HG02798 (cell line): ENCODE data around the gene DCDC1.

Source experiments
- ATAC-seq: cut with Tn5 transposase; IDR thresholded peaks from one replicate; pipeline ENCODE4 v1.9.1; 2021; ENCODE audit warnings: mild to moderate bottlenecking; ENCODE audit not compliant: unreplicated experiment, poor library complexity

The DCDC1 gene

DNA sequence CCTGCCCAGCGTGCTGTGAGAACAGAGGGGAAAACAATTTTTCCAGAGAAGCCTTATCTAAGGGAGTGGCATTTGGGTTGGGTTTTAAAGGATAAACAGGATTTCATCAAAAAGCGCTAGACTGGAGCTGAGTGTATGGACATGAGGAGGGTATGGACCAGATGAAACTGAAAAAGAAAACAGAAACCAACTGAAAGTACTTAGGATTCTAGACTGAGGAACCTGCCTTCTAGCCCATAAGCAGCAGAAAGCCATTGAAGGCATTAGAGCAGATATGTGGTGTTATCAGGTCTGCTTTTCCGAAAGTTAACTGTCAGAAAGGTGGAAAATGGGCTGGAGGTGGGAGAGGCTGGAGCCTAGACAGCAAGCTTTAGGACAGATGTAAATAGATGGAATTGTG lies 443.4 kb downstream of the DCDC1 start:
- no peak for ATAC-seq

GRCh38 chr11:30921811-30922210 lies 447.7 kb downstream of the DCDC1 start:
- no peak for ATAC-seq

GRCh38 chr11:30919389-30920152 lies 450.0 kb downstream of the DCDC1 start:
- peak; percentile 43 for ATAC-seq

- peak; percentile 70 for ATAC-seq
Observed at GRCh38 chr11:30917859-30918478, 451.6 kb downstream of the DCDC1 start.

DNA sequence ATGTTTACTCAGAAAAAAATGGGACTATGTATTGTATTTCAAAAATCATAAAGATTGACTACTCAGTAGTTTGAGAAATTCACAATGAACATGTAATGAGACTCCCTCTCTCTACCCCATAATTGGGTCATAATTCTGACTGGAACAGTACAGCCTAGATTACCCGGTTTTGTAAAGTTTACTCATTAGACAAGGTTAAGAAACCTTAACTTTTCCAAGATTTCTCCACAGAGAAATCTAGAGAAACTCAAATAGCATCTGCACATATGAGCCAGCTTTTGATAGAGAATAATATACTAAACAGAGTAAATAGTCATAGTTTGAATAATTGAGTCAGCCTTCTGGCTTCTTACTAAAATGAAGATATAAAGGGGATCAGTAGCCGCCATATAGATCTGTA lies 452.3 kb downstream of the DCDC1 start:
- no peak for ATAC-seq

DNA sequence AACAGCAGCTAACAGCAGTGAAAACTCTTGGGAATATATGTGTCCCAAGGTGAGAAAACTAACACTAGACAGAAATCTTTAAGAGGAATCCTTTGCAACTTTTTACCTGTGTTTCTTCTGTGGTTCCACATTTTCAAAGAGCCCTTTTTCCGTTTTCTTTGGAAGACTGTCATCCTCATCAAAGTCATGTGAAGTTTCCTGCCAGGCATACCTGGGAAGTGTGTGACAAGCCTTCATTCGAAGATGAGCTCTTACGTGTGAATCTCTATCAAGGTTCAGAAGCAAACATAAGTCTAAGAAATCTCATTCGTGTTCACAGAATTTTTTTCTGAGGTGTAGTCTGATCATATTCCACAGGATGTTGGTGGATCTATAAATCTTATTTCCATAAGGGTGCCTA lies 452.8 kb downstream of the DCDC1 start:
- ATAC-seq: no peak

DNA sequence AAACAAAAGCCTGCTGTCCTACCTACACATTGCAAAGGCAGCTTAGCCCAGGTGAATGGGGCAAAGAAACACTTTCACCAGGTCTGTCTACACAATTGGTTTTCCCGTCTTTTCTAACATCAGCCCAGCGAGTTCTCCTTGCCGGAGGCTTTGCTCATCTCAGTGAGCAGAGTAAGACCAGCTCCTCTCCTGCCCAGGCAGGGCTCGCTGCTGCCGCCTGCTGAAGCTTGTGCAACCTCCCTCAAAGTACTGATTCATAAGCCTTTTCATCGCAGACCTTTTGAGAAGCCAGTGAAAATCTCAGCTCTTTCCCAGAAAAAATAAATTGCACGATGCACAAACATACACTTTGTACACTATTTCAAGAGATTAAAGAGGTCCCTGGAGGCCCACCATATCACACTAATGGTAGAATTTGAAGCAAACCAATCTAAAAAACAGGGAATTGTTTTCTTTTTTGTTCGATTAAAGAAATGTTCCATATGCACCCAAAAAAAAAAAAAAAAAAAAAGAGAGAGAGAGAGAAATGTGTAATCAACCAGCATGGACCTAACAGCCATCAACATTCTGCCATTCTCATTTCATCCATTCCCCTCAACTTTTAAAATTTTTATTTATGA lies 455.3 kb downstream of the DCDC1 start:
- ATAC-seq: peak; percentile 57

DNA sequence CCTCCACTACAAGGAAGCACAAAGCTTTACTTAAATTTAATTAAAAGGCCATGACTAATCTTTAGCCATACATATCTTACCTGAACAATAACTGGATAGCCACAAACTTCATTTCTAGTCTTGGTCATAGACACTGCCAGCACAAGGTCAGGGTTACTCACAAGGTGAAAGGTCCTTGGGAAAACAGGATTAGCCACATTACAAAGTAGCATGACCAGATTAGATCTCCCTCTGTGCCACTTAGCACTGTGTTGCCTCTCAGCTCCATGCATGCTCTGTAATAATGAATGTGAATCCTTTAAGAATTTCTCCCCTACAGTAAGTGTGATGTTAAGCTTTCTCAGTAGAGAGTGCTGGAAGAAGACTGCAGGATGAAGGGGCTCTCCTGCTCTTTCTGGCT lies 458.3 kb downstream of the DCDC1 start:
- ATAC-seq: no peak

DNA sequence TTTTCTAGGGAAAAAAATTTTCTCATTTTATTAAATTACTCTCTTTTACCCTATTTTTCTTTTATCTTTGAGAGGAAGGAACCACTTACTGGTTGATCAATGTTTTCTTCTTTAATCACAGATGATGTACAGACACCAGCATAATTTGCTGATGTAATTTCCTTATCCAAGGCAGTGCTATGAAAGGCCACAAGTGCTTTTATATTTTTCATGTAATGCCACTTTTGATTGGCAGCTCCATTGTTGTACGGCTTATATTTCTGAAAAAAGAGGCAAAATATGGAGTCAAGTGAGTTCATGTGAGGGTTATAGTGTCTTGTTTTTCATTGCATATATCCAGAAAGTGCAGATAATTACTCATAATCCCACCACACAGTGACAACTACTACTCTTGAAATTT lies 460.7 kb downstream of the DCDC1 start:
- ATAC-seq: no peak

GRCh38 chr11:30908272-30908671 lies 461.3 kb downstream of the DCDC1 start:
- ATAC-seq: no peak

GRCh38 chr11:30902929-30903328 lies 466.6 kb downstream of the DCDC1 start:
- no peak for ATAC-seq

- ATAC-seq: no peak
Observed at GRCh38 chr11:30895046-30895445, 474.5 kb downstream of the DCDC1 start.

GRCh38 chr11:30893318-30893717 lies 476.2 kb downstream of the DCDC1 start:
- no peak for ATAC-seq

DNA sequence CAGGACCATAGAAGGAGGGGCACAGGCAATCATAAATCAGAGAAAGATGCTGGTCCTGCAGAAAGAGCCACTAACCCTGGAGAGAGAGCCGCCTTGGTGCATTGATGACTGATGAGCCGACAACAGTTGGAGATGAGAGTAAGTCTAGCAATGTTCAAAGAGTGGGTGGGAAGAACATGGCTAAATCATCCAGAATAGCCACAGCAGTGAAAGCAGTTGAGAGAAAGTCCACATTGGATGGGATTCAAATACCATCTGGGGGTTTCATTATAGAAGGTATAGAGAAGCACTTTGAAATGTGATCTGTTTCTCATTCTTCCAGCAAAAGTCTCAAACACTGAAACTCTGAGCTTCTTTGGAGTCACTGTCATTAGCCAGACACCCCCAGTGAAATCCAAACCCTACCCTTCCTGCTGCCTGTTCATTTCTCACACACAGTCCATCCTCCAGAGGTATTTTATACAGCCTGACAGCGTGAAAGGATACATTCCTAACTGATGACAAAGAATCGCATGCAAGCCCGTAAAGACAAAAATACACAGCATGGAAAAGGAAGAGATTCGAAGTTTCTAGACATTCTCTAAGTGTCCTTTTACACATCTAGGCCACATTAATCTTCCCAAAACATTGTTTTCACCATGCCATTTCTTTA lies 480.3 kb downstream of the DCDC1 start:
- ATAC-seq: no peak

- ATAC-seq: no peak
Observed at GRCh38 chr11:30879322-30880005, 490.1 kb downstream of the DCDC1 start.

GRCh38 chr11:30878400-30878799 lies 491.1 kb downstream of the DCDC1 start:
- ATAC-seq: no peak

- ATAC-seq: no peak
Observed at GRCh38 chr11:30876663-30877396, 492.7 kb downstream of the DCDC1 start.

GRCh38 chr11:30876228-30876627 lies 493.3 kb downstream of the DCDC1 start:
- ATAC-seq: no peak

DNA sequence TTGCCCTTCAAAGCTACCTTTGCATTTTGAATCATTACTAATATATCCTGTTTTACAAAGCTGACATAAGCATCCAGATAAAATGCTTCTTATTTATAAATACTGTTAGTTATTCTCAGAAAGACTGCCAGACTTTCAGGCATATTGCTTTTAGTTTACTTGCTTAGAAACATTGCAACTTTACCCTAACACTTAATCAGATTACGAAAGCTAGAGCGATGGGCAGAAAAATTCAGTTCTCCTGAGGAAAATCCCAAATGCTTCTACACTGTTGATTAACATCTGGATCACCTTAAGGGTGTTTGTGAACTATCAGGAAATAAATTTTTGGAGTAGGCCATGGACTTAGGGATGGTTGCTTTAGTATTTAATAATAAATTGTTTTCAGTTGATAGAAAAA lies 493.7 kb downstream of the DCDC1 start:
- no peak for ATAC-seq
